ENCODE measurements around the gene C1QTNF1. TPM values are rescaled to one million over a fixed set of nuclear protein-coding genes. Genes with fewer than 3 reads are reported as not detected.

Gene C1QTNF1
- polyA plus RNA-seq, 1 donor = 4.2 TPM

DNA sequence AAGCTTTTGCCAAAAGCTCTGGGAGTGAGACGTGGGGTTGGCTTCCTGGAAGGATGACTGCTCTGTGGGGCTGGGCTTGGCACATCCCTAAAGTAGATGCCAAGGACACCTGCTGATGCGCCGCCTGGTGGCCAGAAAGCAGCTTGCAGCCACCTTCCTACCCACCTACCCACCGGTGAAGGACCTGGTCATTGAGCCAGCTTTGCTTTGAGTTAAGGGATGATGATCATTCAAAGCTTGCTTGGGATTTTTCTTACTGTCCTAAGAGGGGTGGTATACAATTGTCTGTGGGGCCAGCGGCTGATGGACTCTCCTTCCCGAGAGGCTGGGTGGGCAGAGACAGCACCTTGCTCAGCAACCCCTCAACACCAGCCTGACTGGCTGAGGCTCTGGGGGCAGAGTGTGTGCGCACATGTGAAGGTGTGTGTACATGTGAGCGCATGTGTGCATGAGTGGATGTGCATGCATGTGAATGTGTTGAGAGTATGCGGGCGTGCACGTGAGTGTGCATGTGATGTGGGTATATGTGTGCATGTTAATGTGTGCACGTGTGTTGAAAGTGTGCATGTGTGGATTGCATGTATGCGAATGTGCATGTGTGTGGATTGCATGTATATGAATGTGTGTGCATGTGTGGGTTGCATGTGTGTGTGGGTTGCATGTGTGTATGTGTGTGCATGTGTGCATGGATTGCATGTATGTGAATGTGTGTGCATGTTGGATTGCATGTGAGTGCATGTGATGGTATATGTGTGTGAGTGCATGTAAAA, 18.6 kb downstream of the C1QTNF1 start:
- no peak for DNase-seq

DNA sequence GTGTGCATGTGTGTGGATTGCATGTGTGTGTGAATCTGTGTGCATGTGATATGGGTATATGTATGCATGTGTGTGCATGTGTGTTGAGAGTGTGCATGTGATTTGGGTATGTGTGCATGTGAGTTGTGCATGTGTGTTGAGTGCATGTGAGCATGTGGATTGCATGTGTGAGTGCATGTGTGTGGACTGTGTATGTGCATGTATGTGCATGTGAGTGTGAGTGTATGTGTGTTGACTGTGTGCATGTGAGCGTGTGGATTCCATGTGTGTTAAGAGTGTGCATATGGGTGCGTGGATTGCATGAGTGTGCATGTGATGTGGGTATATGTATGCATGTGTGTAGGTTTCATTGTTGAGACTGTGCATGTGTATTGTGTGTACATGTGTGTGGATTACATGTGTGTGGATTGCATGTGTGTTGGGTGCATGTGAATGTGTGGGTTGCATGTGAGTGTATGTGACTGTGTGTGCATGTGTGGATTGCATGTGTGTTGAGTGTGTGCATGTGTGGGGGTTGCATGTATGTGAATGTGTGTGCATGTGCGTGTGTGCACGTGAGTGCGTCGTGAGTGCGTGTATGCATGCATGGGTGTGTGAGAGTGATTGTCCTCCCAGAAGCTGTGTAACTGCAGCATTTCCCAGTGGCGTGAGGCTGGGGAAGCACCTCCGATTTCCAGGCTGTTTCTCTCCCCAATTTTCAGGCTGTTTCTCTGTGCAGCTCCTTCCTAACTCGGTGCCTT, 19.4 kb downstream of the C1QTNF1 start:
- DNase-seq = no peak

- no peak for DNase-seq
Observed at GRCh38 chr17:79043931-79044320, 20.0 kb downstream of the C1QTNF1 start.

GRCh38 chr17:79044462-79044861, 20.5 kb downstream of the C1QTNF1 start:
- no peak for DNase-seq

- no peak for DNase-seq
Observed at GRCh38 chr17:79045001-79045729, 21.2 kb downstream of the C1QTNF1 start.

DNA sequence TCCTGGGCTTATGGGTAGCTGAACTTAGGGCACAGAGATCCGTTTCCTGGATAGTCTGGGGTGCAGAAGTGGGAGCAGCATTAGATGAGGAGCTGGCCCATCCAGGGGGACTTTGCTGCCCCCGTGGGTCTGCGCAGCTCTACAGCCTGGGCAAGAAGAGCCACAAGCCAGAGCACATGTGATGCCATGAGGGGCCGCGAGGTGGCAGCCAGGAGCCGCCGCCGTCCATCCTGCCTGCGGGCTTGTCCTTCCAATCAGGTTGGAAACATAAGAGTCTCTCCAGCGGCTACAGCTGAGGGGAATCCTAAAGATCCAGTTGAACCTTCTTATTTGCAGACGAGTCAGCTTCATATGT, 21.9 kb downstream of the C1QTNF1 start:
- peak; percentile 80 for DNase-seq

DNA sequence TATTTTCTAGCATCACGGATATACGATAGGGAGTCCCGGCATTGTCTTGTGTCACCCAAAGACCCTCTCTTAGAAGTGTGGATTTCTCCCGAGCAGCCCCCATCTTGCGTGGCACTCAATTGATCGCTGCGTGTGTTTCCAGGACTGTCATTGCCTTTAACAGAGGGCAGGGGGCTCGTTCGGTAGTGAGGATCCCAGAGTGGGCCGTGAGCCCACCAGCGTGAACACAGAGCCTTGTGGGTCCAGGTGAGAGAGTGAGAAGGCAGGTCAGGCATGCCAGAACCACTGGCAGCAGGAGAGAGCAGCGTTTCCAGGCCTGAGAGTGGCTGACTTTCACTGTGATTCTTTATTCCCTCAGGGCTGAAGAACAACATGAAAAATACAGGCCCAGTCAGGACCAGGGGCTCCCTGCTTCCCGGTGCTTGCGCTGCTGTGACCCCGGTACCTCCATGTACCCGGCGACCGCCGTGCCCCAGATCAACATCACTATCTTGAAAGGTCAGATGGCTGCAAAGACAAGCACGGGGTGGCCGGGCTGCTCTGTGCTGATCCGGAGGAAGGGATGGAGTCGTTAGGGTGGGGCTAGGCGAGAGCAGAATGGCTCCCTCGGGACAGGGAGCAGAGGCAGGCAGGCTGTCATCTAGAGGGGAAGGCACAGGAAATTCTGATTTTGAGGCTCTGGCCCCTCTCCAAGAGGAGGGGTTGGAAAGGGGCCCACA, 22.4 kb downstream of the C1QTNF1 start:
- no peak for DNase-seq

DNA sequence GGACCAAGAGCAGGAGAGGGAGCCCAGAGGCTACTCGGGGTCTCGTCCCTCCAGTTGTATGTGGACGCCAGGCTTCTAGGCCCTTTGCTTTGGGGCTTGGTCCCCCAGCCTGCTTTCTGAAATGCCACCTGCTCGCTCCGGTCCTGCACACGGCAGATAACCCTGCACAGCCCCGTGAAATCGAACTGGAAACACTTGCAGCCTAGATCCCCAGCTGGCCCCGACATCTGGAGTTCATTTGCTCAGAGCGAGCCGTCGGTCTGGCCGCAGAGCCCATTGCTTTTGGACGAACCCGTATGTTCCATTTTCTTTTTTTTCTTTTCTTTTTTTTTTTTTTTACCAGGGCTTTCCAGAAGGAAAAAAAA, 22.9 kb downstream of the C1QTNF1 start:
- peak; percentile 89 for DNase-seq

GRCh38 chr17:79047291-79047920, 23.4 kb downstream of the C1QTNF1 start:
- peak; percentile 47 for DNase-seq

GRCh38 chr17:79047923-79048825, 24.2 kb downstream of the C1QTNF1 start:
- DNase-seq = no peak

- DNase-seq = no peak
Observed at GRCh38 chr17:79048826-79049755, 25.1 kb downstream of the C1QTNF1 start.

- DNase-seq = no peak
Observed at GRCh38 chr17:79049821-79050220, 25.9 kb downstream of the C1QTNF1 start.

GRCh38 chr17:79050551-79050950, 26.6 kb downstream of the C1QTNF1 start:
- DNase-seq = no peak

GRCh38 chr17:79051306-79051705, 27.3 kb downstream of the C1QTNF1 start:
- no peak for DNase-seq

DNA sequence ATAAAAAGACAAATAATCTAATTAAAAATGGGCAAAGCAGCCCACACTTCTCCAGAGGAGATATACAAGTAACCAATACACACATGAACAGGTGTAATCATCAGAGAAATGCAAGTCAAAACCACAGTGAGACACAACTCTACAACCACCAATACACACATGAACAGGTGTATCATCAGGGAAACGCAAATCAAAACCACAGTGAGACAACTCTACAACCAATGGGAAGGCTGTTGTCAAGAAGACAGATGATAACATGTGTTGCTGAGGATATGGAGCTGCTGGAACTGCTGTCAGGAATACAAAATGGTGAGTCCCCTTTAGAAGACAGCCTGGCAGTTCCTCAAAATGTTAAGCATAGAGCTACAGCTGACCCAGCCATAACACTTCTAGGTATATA, 28.2 kb downstream of the C1QTNF1 start:
- no peak for DNase-seq

DNA sequence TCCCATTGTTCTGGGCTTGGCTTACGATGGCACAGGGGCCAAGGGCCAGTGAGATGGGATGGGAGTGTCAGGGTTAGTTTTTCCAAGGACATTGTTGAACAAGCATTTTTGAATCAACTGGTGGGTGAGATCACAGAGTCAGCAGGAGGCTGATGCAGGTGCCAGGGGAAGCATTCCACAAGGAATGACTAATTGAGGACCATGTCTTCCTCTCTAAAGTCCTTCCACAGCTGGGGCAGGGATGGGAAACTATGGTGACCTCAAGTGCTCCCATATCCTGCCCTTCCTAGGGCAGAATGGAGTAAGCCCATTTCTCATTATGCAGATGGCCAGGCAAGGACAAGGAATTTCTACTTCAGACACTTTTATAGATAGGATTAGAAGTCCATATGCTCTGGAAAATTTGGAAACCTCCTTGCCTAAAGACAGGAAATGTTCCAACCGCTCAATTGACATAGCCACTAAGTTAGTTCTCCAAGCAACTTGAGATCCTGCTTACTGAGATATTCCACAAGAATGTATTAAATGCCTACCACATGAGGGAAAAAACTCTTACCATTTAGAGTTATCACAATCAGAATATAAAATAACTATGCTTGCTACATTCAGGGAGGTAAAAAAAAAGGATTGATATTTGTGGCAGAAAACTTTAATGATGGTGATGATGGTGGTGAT, 29.4 kb downstream of the C1QTNF1 start:
- no peak for DNase-seq

DNA sequence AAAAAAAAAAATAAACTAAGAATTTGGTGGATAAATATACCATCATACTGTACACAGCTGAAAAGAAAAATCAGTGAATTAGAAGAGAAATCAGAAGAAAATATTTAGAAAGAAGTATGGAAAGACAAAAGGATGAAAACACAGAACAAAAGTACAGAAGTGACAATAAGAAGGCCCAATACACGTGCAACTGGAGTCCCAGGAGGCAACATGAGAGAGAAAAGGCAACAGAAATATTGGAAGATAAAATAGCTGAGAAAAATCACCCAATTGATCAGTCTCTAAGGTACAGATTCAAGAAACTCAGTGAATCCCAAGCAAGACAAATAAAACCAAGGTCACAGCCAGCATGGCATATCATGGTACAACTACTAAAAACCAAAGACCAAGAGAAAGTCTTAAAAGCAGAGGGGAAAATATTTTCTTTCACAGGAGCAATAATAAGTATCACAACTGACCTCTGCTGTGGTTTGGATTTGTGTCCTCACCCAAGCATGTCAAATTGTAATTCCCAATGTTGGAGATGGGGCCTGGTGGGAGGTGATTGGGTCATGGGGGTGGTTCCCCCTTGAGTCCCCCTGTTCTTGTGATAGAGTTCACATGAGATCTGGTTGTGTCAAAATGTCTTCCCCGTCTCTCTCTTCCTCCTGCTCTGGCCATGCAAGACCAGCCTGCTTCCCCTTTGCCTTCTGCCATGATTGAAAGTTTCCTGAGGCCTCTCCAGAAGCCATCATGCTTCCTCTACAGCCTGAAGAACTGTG, 30.4 kb downstream of the C1QTNF1 start:
- DNase-seq = no peak

DNA sequence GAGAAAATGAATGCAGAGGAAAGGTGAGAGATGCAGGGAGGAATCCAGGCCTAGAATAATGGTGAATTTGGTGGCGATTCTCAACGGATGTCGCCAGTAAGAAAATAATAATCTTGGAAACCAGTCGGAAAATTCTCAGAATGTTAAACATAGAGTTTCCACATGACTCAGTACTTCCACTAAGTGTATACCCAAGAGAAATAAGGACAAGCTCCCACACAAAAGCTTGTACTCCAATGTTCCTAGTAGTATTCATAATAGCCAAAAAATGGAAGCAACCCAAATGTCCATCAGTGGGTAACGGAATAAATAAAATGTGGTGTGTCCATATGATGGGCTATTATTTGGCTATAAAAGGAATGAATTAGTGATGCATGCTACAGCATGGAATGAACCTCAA, 31.2 kb downstream of the C1QTNF1 start:
- DNase-seq = no peak

Data from hindlimb muscle (tissue), 1 donor.